H9 (cell line): ENCODE measurements around the gene YJU2. TPM values are rescaled to one million over a fixed set of nuclear protein-coding genes. Genes with fewer than 3 reads are reported as not detected.

Experiments used
- DNase-seq: peaks from one replicate; pipeline ENCODE4 v3.0.0-alpha.2; 2017
- H2AFZ ChIP-seq: one replicate; pipeline ENCODE4 v1.6.1; 2013; ENCODE audit warnings: mild to moderate bottlenecking, low read length, control low read depth, moderate library complexity
- H2AK5ac ChIP-seq: 2 replicates; pipeline ENCODE4 v1.6.1; 2013; ENCODE audit warnings: low read length, control low read depth, mixed read lengths; ENCODE audit not compliant: insufficient read length
- H2BK120ac ChIP-seq: one replicate; pipeline ENCODE4 v1.6.1; 2013; ENCODE audit warnings: low read depth, mild to moderate bottlenecking, low read length, control low read depth, inconsistent platforms; ENCODE audit not compliant: poor library complexity, severe bottlenecking
- H2BK12ac ChIP-seq: 2 replicates; pipeline ENCODE4 v1.6.1; 2013; ENCODE audit warnings: low read length, control low read depth, mixed read lengths, low read depth; ENCODE audit not compliant: insufficient read length
- H2BK15ac ChIP-seq: 2 replicates; pipeline ENCODE4 v1.6.1; 2013; ENCODE audit warnings: low read depth, low read length, control low read depth
- H2BK20ac ChIP-seq: one replicate; pipeline ENCODE4 v1.6.1; 2013; ENCODE audit warnings: low read depth, mild to moderate bottlenecking, low read length, control low read depth, inconsistent platforms; ENCODE audit not compliant: poor library complexity, severe bottlenecking
- H2BK5ac ChIP-seq: 2 replicates; pipeline ENCODE4 v1.6.1; 2013; ENCODE audit warnings: low read length, control low read depth, mixed read lengths; ENCODE audit not compliant: insufficient read length
- H3K14ac ChIP-seq: 2 replicates; pipeline ENCODE4 v1.6.1; 2013; ENCODE audit warnings: low read length, control low read depth; ENCODE audit not compliant: insufficient read depth
- H3K18ac ChIP-seq: 2 replicates; pipeline ENCODE4 v1.6.1; 2013; ENCODE audit warnings: low read depth, mild to moderate bottlenecking, mixed read lengths, low read length, control low read depth; ENCODE audit not compliant: insufficient read length
- H3K23ac ChIP-seq: 2 replicates; pipeline ENCODE4 v1.6.1; 2013; ENCODE audit warnings: low read length, control low read depth, mixed read lengths, low read depth; ENCODE audit not compliant: insufficient read length
- H3K23me2 ChIP-seq: 2 replicates; pipeline ENCODE4 v1.6.1; 2013; ENCODE audit warnings: low read depth, mild to moderate bottlenecking, mixed read lengths, low read length, control low read depth; ENCODE audit not compliant: insufficient read length, poor library complexity, severe bottlenecking
- H3K27ac ChIP-seq: 2 replicates; pipeline ENCODE4 v1.5.1; 2013; ENCODE audit warnings: low read length, control low read depth, mixed read lengths, low read depth; ENCODE audit not compliant: insufficient read length
- H3K27me3 ChIP-seq: 2 replicates; pipeline ENCODE4 v1.6.1; 2013; ENCODE audit warnings: low read length, control low read depth, inconsistent platforms; ENCODE audit not compliant: insufficient read depth
- H3K4ac ChIP-seq: 2 replicates; pipeline ENCODE4 v1.6.1; 2013; ENCODE audit warnings: low read depth, mild to moderate bottlenecking, control low read depth, inconsistent platforms, low read length, moderate library complexity
- H3K4me1 ChIP-seq: 2 replicates; pipeline ENCODE4 v1.6.1; 2013; ENCODE audit warnings: low read length, control low read depth, inconsistent platforms; ENCODE audit not compliant: insufficient read depth
- H3K4me2 ChIP-seq: 2 replicates; pipeline ENCODE4 v1.6.1; 2013; ENCODE audit warnings: low read length, control low read depth, mixed read lengths; ENCODE audit not compliant: insufficient read length, insufficient read depth
- H3K56ac ChIP-seq: 2 replicates; pipeline ENCODE4 v1.6.1; 2013; ENCODE audit warnings: low read depth, mild to moderate bottlenecking, mixed read lengths, low read length, control low read depth; ENCODE audit not compliant: insufficient read length
- H3K79me1 ChIP-seq: 2 replicates; pipeline ENCODE4 v1.6.1; 2013; ENCODE audit warnings: low read depth, mild to moderate bottlenecking, moderate library complexity, low read length, control low read depth, inconsistent platforms; ENCODE audit not compliant: insufficient read depth, poor library complexity, severe bottlenecking
- H3K79me2 ChIP-seq: 2 replicates; pipeline ENCODE4 v1.6.1; 2013; ENCODE audit warnings: low read length, control low read depth, inconsistent platforms; ENCODE audit not compliant: insufficient read depth
- H3K9ac ChIP-seq: 2 replicates; pipeline ENCODE4 v1.6.1; 2013; ENCODE audit warnings: low read length, control low read depth, mixed read lengths; ENCODE audit not compliant: insufficient read length; ENCODE audit errors: extremely low read depth
- H3K9me3 ChIP-seq: one replicate; pipeline ENCODE4 v1.6.1; 2013; ENCODE audit warnings: low read depth, low read length, inconsistent platforms; ENCODE audit not compliant: control insufficient read depth
- H3T11ph ChIP-seq: one replicate; pipeline ENCODE4 v1.6.1; 2013; ENCODE audit warnings: mild to moderate bottlenecking, low read length, control low read depth, inconsistent platforms
- H4K20me1 ChIP-seq: one replicate; pipeline ENCODE4 v1.6.1; 2013; ENCODE audit not compliant: control insufficient read depth, insufficient read length, insufficient read depth
- H4K5ac ChIP-seq: 2 replicates; pipeline ENCODE4 v1.6.1; 2013; ENCODE audit warnings: low read depth, mild to moderate bottlenecking, mixed read lengths, low read length, control low read depth; ENCODE audit not compliant: insufficient read length
- H4K8ac ChIP-seq: replicated peaks from 2 replicates; pipeline ENCODE4 v1.6.1; 2013; ENCODE audit warnings: low read length, control low read depth, mixed read lengths, low read depth; ENCODE audit not compliant: insufficient read length
- H4K91ac ChIP-seq: 2 replicates; pipeline ENCODE4 v1.6.1; 2013; ENCODE audit warnings: low read depth, mild to moderate bottlenecking, moderate library complexity, mixed read lengths, low read length, control low read depth; ENCODE audit not compliant: insufficient read length
- H3K27ac Mint-ChIP-seq, 3 experiments: 2 replicates in 2 of 3; 3 replicates in 1 of 3; pipeline ENCODE4 v1.8.0; 2020 to 2021; ENCODE audit warnings: mixed read lengths in 3 of 3, mild to moderate bottlenecking in 1 of 3, moderate library complexity in 1 of 3
- H3K27me3 Mint-ChIP-seq: 2 replicates; pipeline ENCODE4 v1.8.0; 2021; ENCODE audit warnings: low read depth, mild to moderate bottlenecking, moderate library complexity, mixed read lengths
- H3K36me3 Mint-ChIP-seq, 3 experiments: 2 replicates in 2 of 3; 3 replicates in 1 of 3; pipeline ENCODE4 v1.8.0; 2020 to 2021; ENCODE audit warnings: low read depth in 3 of 3, mixed read lengths in 3 of 3; ENCODE audit not compliant: insufficient read depth in 1 of 3
- H3K4me1 Mint-ChIP-seq, 2 experiments: 2 replicates each; pipeline ENCODE4 v1.8.0; 2020; ENCODE audit warnings: mixed read lengths in 2 of 2
- H3K4me3 Mint-ChIP-seq, 2 experiments: 2 replicates in 1 of 2; 3 replicates in 1 of 2; pipeline ENCODE4 v1.8.0; 2020 to 2021; ENCODE audit warnings: mild to moderate bottlenecking in 2 of 2, mixed read lengths in 2 of 2, moderate library complexity in 1 of 2
- H3K9me3 Mint-ChIP-seq, 2 experiments: 2 replicates in 1 of 2; 3 replicates in 1 of 2; pipeline ENCODE4 v1.8.0; 2020; ENCODE audit warnings: mild to moderate bottlenecking in 2 of 2, mixed read lengths in 2 of 2, moderate library complexity in 1 of 2
- WGBS: extraction: QIAGEN DNeasy Blood & Tissue Kit; methylation state at CpG from one replicate; pipeline ENCODE4 v1.1.7; 2013; ENCODE audit warnings: missing lambda C conversion rate, low lambda C conversion rate, mixed read lengths; ENCODE audit not compliant: insufficient read length; ENCODE audit errors: extremely low coverage; 5-methylcytosine and 5-hydroxymethylcytosine counted together
- total RNA-seq: library from RNA; stranded (reverse); gene quantifications from 2 replicates; pipeline ENCODE4 v1.2.1, GENCODE V29; 2021
- TF ChIP-seq, protein P1 (sequence below): fragments of 200-600 bp; sonication (generic); conservative IDR thresholded peaks from 3 replicates; pipeline ENCODE4 v1.8.0; 2021; ENCODE audit warnings: antibody characterized with exemption, mild to moderate bottlenecking

YJU2 gene
- total RNA-seq, 1 experiment from 2014 or later, result 31.0 TPM

DNA sequence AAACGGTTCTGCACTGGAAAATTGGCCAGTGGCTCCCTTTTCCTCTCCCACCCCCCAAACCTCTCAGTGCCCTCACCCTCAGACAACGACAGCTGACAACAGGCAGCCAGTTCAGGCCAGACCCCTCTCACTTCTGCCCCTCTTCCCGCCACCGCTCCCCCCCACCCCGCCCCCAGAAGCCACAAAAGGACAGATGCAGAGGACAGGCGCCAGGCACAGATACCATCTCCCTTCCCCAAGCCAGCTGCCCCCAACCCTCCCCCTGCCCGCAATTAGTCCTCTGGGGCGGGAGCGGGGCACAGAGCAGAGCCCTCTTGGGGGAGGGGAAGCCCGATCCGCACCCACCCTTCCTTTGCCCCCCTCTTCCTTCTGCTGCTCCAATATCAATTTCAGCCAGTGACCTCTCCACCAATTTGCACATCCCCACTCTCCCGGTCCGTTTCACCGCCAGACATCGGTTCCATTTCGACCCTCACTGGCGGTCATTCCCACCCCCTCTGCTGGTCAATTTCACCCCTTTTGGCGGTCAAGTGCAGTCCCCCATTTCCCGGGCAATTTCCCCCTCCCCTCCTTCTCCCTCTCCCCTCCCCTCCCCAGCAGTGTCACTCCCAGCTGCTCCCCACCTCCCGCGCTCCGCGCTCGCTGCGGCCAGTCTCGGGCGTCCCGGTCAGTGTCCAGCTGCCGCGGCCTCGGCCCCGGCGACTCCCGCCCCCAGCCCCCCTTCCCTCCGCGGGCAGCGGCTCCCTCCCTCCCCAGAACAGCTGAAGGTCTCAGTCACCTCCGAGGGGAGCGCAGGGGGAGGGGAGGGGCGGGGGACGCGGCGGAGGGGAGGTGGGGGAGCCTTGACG, 31.8 kb downstream of the YJU2 start, which contains the start of gene SHD:
Gene SHD (plus strand): TSS at position 848 of the 848 bp plus-strand sequence. CDS start 798 bp downstream, outside the sequence.
- peaks cover 16% of the 10 kb centered on the region for H3K23me2 ChIP-seq
- H3K79me2 ChIP-seq, result no peaks in the 10 kb centered on the region
- Mint-ChIP-seq H3K4me1 (peaks cover 5 to 15% of the 10 kb centered on the region in 2 experiments), H3K27me3 (peaks cover 62% of the 10 kb centered on the region), H3K9me3 (no peaks in the 10 kb centered on the region; a peak in 1 of 5 replicates), H3K4me3 (peak within 1 kb of the TSS; percentile 69 to 93), H3K27ac (peak within 1 kb of the TSS in 1 of 3 experiments; percentile 20; a peak in 1 of 7 replicates), H3K36me3 (peaks cover 0 to 1% (median 0%) of the 10 kb centered on the region in 3 experiments; a peak in 1 of 7 replicates)
- no peak within 1 kb of the TSS for H2BK5ac ChIP-seq
- no peak within 1 kb of the TSS for H3K23ac ChIP-seq
- H3K79me1 ChIP-seq, result no peaks in the 10 kb centered on the region
- no peak within 1 kb of the TSS for H3T11ph ChIP-seq
- no peak within 1 kb of the TSS for H2AK5ac ChIP-seq
- H3K4me1 ChIP-seq, result no peaks in the 10 kb centered on the region; the same call in 1 of the 2 replicates
- H3K4ac ChIP-seq, result no peak within 1 kb of the TSS
- H2AFZ ChIP-seq, result no peak within 1 kb of the TSS
- TF ChIP-seq, protein P1, sequence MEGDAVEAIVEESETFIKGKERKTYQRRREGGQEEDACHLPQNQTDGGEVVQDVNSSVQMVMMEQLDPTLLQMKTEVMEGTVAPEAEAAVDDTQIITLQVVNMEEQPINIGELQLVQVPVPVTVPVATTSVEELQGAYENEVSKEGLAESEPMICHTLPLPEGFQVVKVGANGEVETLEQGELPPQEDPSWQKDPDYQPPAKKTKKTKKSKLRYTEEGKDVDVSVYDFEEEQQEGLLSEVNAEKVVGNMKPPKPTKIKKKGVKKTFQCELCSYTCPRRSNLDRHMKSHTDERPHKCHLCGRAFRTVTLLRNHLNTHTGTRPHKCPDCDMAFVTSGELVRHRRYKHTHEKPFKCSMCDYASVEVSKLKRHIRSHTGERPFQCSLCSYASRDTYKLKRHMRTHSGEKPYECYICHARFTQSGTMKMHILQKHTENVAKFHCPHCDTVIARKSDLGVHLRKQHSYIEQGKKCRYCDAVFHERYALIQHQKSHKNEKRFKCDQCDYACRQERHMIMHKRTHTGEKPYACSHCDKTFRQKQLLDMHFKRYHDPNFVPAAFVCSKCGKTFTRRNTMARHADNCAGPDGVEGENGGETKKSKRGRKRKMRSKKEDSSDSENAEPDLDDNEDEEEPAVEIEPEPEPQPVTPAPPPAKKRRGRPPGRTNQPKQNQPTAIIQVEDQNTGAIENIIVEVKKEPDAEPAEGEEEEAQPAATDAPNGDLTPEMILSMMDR, result no peak
- H4K20me1 ChIP-seq, result no peaks in the 10 kb centered on the region
- H2BK15ac ChIP-seq, result no peak within 1 kb of the TSS
- H2BK12ac ChIP-seq, result no peak within 1 kb of the TSS
- no peak within 1 kb of the TSS for H3K9ac ChIP-seq
- H3K18ac ChIP-seq, result no peak within 1 kb of the TSS
- no peak within 1 kb of the TSS for H4K5ac ChIP-seq
- DNase-seq, result no peak
- no peak within 1 kb of the TSS for H3K27ac ChIP-seq
- H2BK120ac ChIP-seq, result no peak within 1 kb of the TSS
- H2BK20ac ChIP-seq, result no peak within 1 kb of the TSS
- H4K8ac ChIP-seq, result no peak within 1 kb of the TSS
- H3K27me3 ChIP-seq, result peaks cover 11% of the 10 kb centered on the region; the same call in 1 of the 2 replicates
- H4K91ac ChIP-seq, result no peak within 1 kb of the TSS
- peak within 1 kb of the TSS; percentile 83 for H3K4me2 ChIP-seq
- no CpG with 5 or more reads among the region's 44 CpGs for WGBS
- H3K9me3 ChIP-seq, result no peaks in the 10 kb centered on the region
- H3K14ac ChIP-seq, result no peak within 1 kb of the TSS; the same call in 1 of the 2 replicates
- no peak within 1 kb of the TSS for H3K56ac ChIP-seq
